Measurements from ENCODE around the gene SEC61B. TPM values are rescaled to one million over a fixed set of nuclear protein-coding genes. Genes with fewer than 3 reads are reported as not detected.

The SEC61B gene
- total RNA-seq, 1 experiment from 2014 or later = 167 TPM

- 0 out of 2 replicates have a peak, but pooled peaks have one; percentile 9 for TF ChIP-seq ESRRA (CRISPR knock-in tag; IDR thresholded peaks at IDR 0.05; ENCODE audit: borderline replicate concordance)
- no peak for TF ChIP-seq CTCF (IDR thresholded peaks at IDR 0.05)
- no peak for TF ChIP-seq JAZF1 (CRISPR knock-in tag; IDR thresholded peaks at IDR 0.05)
- no peak for TF ChIP-seq E2F5 (CRISPR knock-in tag; IDR thresholded peaks at IDR 0.05)
- TF ChIP-seq FOXP4 (CRISPR knock-in tag; IDR thresholded peaks at IDR 0.05) = peak; percentile 63
- no peak for TF ChIP-seq IRF2 (CRISPR knock-in tag; IDR thresholded peaks at IDR 0.05; ENCODE audit: borderline replicate concordance, low read depth)
- TF ChIP-seq TEAD1 (CRISPR knock-in tag; IDR thresholded peaks at IDR 0.05) = peak; percentile 14; the same call in 1 of the 2 replicates
- no peak for TF ChIP-seq CBFB (CRISPR knock-in tag; IDR thresholded peaks at IDR 0.05; ENCODE audit: low read depth)
- TF ChIP-seq HMGA2 (CRISPR knock-in tag; IDR thresholded peaks at IDR 0.05) = no peak
- no peak for TF ChIP-seq ZNF671 (CRISPR knock-in tag; IDR thresholded peaks at IDR 0.05)
- TF ChIP-seq NFE2L1 (CRISPR knock-in tag; IDR thresholded peaks at IDR 0.05) = peak; percentile 3; the same call in 1 of the 2 replicates
- TF ChIP-seq ETV6 (CRISPR knock-in tag; IDR thresholded peaks at IDR 0.05) = no peak
- TF ChIP-seq GTF2I (CRISPR knock-in tag; conservative IDR thresholded peaks at IDR 0.05) = no peak
- peak; percentile 41; the same call in 1 of the 2 replicates for TF ChIP-seq SMAD3 (CRISPR knock-in tag; IDR thresholded peaks at IDR 0.05; ENCODE audit: borderline replicate concordance)
- no peak for TF ChIP-seq TCF7 (CRISPR knock-in tag; IDR thresholded peaks at IDR 0.05; ENCODE audit: low read depth)
- TF ChIP-seq ZNF317 (CRISPR knock-in tag; IDR thresholded peaks at IDR 0.05; ENCODE audit: borderline replicate concordance, low read depth) = no peak
- TF ChIP-seq USF2 (CRISPR knock-in tag; IDR thresholded peaks at IDR 0.05) = 0 out of 2 replicates have a peak, but pooled peaks have one; percentile 3
- TF ChIP-seq GABPB1 (CRISPR knock-in tag; IDR thresholded peaks at IDR 0.05) = peak; percentile 52
- 0 out of 2 replicates have a peak, but pooled peaks have one; percentile 30 for TF ChIP-seq ZNF281 (CRISPR knock-in tag; IDR thresholded peaks at IDR 0.05)
- no peak for TF ChIP-seq ZNF121 (CRISPR knock-in tag; IDR thresholded peaks at IDR 0.05)
- no peak for TF ChIP-seq ERG (CRISPR knock-in tag; IDR thresholded peaks at IDR 0.05)
- no peak for TF ChIP-seq ATF1 (CRISPR knock-in tag; IDR thresholded peaks at IDR 0.05)
- no peak for TF ChIP-seq ZNF423 (CRISPR knock-in tag; IDR thresholded peaks at IDR 0.05)
- no peak; the same call in none of the 2 replicates for TF ChIP-seq ARID4B (CRISPR knock-in tag; IDR thresholded peaks at IDR 0.05; ENCODE audit: borderline replicate concordance)
Measured at GRCh38 chr9:99221621-99222415, at the start of gene SEC61B, which contains the start of gene ALG2 (continued).

Measured in WTC11 (cell line).